GM21515 (cell line): ENCODE measurements around the gene CCDC124.
"Not testable (repeated sequence)": the region's sequence is repeated elsewhere in the genome, so short reads cannot be mapped to it uniquely, and the experiment has no call there.

Source experiments
- ATAC-seq: cut with Tn5 transposase; IDR thresholded peaks from one replicate; pipeline ENCODE4 v1.9.1; 2021; ENCODE audit not compliant: unreplicated experiment

CCDC124 gene

GRCh38 chr19:17977488-17977887 lies 44.7 kb downstream of the CCDC124 start:
- no peak for ATAC-seq

- ATAC-seq: no peak
Measured at GRCh38 chr19:17981611-17982010, 48.8 kb downstream of the CCDC124 start.

- no peak for ATAC-seq
Measured at GRCh38 chr19:17982430-17982829, 49.6 kb downstream of the CCDC124 start.

GRCh38 chr19:17985037-17985818 lies 52.4 kb downstream of the CCDC124 start:
- no peak for ATAC-seq

GRCh38 chr19:17986569-17986968 lies 53.8 kb downstream of the CCDC124 start:
- not testable (repeated sequence) for ATAC-seq

GRCh38 chr19:17988161-17988560 lies 55.3 kb downstream of the CCDC124 start:
- ATAC-seq: no peak

GRCh38 chr19:17989425-17990094 lies 56.7 kb downstream of the CCDC124 start:
- ATAC-seq: no peak

- ATAC-seq: no peak
Measured at GRCh38 chr19:17993076-17993813, 60.4 kb downstream of the CCDC124 start.
